SKM-1 treated with dmso at 0.1 percent for 144 hours (cell line): ENCODE results near the gene HCCS.

Experiments used
- DNase-seq: peaks from one replicate; lab custom pipeline; 2025; ENCODE audit not compliant: unreplicated experiment; lab: John Stamatoyannopoulos, UW

The HCCS gene

DNA sequence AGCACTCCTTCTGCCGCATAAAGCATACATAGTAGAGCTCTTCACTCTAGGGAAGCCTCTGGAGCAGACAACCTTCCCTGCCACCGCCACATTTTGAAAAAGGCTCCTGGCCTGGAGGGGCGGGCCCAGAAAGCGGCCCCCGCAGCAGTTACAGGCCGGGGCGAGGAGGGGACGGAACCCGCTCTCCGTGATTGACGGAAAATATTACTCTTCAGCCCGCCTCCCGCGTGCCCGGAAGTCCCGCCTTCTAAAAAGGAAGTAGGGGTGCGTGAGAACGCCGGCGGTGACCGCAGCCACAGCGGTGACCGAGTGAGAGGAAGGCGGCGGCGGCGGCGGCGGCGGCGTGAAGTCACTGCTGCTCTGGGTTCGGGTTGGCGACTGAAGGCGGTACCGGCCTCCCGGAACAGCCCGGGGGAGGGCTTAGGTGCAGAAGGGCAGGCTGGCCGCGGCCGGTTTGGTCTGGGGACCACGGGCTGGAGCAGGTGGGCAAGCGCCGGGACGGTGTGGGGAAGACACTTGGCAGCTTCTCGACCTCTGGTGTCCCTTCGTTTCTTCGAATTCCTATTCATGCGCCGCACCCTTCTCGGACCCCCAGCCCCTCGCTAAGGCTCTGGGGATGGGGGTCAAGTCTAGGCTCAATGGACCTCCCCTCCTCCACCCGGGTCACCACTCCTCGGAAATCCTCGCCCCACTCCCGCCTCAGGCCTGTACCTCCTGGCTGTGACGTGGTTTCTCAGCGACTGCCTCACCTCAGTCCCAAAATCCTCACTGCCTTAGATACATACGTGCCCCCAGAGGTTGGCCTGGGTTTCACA lies at the start of gene HCCS:
HCCS (plus strand) TSS at position 296 of the 815 bp plus-strand sequence. CDS start 729 bp downstream, outside the sequence.
- DNase-seq = peak; percentile 71

DNA sequence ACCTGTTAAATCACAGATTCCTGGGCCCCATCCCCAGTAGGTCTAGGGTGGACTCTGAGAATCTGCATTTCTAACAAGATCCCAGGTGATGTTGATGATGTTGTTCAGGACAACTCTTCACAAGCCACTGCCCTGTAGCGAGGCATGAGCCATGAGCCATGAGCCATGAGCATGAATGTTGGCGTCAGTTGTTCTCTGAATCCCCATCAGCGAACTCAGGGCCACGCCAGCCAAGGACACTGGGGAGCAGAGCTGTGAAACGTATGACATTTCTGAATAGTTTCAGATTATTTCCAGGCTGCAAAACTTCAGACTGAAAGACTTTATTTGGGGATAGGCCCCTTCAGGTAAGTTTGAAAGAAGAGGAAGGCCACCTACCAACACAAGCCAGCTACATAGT lies 46.9 kb upstream of the HCCS start:
- no peak for DNase-seq

DNA sequence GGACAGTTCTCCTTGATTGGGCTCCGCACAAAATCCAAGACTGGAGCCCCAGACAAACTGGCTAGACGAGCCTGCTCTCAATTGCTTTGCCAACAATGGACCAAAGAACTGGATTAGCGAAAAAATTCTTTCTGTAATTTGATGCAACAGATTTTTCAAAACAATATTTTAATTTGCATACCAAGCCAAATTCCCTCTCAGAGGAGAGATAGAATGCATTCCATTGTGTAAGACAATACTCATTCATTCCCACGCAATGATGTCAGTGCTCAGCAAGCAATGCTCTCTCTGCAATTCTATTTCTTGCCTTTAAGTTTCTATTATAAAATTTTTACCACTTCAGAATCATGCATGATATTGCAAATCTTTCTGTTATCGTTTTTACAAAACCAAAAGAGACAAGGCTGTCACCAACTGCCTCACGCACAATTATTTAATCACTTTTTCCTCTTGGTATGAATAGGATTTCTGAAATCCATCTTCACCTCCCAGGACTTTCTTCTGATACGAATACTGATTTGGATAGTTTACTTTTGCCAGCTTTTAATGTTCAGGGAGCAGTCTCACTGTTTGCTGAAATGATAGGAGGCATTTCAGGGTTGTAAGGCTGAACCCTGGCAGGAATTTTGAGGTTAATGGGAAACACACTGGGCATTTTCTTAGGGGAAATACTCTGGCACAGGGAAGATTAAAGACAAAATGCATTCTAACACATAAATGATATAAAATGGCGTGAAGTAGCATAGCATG lies 46.1 kb upstream of the HCCS start:
- DNase-seq = no peak

DNA sequence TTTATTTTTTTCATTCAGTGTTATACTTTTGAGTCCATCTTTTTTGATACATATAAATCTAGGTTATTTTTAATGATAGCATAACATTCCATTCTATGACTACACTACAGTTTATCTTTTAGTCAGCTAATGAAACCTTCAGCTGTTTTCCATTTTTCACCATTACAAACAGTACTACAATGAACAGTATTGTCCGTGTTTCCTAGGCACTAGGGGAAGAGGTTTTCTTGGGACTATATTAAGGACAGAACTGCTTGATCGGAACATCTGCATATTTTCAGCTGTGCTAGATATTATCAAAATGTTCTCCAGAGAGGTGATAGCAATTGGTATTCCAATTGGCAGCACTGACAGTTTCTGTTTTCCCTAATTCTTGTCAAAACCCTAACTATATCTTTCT lies 44.3 kb upstream of the HCCS start:
- no peak for DNase-seq

DNA sequence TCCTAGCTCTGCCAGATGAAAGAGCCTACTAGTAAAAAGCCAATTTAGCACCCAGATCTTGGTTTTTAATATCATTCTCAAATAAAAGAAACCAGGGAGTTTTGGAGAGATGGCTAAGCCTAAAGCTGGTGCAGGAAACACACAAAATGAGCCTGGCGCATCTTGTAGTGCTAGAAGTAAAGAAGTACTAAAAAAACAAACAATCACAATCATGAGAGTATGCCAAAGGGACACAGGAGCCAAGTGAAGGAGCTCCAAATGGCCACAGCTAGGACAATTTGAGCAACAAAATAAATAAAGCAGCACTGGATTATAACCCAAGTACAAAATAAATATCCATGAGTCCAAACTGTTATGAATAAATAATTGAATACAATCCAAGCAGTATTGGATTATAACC lies 37.8 kb upstream of the HCCS start:
- no peak for DNase-seq

DNA sequence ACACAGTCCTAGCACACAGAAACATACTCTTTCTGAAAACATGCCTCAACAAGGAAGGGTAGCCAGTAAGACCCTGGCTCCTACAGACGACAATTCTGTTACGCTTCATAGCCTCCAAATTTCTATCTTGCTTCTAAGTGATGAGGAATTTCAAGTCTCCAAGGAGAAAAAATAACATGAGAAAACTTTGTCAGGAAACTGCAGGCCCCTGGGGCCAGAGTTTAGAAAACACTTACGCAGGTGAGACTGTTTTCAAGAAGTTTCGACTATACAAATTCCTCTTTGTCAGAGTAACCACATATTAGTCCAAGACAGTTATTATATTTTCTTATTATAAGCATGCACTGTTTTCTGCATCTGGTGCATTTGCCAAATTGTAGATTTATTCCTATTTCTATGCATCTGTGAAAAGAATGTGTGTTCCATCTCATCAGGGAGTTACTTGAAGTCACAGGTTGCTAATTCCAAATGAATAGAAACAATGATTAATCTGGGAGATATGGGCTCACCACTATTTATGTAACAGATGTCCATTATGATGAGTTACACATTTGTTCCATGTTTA lies 30.3 kb upstream of the HCCS start:
- DNase-seq = no peak

DNA sequence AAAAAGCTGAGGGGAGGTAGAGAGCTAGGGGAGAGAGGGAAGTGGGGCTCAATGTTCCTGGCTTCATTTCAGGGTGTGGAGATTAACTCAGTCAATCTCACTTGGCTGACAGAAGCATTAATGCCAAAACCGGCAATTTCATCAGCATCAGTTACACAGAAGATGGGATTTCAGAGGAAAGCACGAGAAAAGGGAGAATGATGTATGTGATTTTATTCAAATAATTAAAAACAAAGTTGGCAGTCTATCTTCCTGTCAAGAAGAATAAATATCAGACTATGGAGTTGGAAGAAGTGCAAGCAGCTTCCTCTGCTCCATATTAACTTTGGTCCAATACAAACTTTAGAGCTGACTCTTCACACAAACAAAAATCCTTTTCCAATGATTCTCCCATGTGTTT lies 29.6 kb upstream of the HCCS start:
- DNase-seq = no peak

DNA sequence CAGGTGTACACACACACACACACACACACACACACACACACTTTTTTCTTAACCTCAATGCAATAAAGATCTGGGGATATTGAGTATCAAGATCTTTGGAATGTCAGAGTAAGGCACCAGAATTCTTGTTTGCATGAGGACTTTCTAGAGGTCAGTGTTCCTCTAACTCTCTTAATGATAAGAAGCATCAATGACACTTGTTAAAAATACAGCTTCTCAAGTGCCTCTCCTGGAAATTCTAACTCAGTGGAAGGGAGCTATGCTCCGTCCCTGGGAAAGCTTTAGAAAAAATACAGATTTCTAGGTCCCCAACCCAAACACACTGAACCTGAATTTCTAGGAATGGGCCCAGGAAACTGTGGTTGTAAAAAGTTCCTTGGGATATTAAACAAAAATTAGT lies 25.8 kb upstream of the HCCS start:
- no peak for DNase-seq

DNA sequence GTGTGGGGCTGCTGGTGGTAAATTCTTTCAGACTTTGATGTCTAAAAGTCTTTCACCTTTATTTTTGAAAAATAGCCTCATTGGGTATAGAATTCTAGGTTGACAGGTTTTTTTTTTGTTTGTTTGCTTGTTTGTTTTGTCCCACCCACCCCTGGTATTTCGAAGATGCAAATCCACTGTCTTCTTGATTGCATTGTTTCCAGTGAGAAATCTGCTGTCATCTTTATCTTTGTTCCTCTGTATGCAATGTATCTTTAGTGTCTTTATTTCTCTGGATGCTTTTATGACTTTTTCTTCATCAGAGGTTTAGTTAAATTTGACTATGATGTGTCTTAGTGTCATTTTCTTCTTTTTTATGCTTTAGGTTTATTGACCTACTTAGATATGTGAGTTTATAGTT lies 21.3 kb upstream of the HCCS start:
- DNase-seq = no peak

DNA sequence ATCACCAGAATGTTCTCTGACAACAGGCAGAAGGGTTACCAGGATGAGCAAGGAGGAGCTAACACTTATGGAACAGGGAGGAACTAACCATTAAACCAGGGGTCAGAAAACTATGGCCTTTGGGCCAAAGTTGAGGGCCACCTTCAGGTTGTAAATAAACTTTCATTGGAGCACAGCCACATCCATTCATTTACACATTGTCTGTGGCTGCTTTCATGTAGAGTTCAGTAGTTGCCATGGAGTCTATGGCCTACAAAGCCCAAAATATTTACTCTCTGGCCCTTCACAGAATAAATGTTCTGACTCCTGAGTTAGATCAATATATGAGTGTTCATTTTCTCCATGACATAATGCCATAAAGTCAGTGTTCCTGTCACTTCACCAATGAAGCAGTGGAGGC lies 13.2 kb upstream of the HCCS start:
- no peak for DNase-seq

DNA sequence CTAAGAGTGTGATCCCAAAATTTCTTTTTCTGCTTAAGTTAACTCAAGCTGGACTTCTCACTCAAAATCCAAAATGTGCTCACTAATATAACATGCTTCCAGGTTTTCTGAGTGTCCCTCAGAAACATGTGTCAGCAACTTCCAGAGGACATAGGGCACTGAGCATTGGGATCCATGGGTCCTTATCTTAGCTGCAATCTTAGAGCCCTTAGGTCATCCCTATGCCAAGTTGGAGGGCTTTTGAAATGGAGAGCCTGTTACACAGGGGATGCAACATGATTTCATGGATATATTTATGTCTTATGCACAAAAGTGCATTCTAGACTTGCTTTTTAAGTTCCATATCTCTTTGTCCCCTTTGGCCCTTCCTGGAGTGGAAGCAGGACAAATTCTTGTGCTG lies 11.7 kb upstream of the HCCS start:
- DNase-seq = no peak

DNA sequence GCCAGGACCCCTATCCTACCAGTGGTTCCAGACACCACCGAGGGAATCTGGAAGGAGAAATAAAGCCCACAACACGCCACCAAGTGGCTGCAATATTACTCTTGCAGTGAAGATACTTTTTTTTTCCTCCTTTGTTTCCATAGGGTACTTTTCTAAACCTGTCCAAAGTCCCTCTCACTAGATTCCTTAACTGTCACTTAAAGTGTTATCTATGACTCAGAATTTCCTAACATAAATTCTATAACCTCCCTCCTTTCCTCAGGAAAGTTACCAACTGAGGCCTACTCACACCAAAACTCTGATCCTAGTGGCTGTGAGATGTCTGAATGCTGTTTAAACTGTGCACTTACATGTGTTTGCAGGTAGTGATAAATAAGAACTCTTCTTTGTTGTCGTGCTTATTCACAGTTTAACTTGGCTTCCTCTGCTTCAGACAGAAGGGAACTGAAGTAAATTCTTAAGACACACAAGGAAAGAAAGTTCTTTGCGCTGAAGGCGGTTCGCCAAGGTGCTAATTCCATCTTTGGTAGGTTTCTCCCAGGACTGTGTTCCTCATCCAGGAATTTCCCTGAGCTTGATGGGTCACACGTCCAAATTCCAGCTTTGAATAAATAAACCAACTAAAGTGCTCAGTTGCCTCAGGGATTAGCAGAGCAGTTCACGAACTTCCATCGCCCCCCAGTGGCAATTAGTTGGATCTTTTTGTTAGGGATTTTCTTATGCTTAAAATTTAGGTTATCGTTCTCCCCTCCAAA lies 10.7 kb upstream of the HCCS start:
- DNase-seq = no peak

DNA sequence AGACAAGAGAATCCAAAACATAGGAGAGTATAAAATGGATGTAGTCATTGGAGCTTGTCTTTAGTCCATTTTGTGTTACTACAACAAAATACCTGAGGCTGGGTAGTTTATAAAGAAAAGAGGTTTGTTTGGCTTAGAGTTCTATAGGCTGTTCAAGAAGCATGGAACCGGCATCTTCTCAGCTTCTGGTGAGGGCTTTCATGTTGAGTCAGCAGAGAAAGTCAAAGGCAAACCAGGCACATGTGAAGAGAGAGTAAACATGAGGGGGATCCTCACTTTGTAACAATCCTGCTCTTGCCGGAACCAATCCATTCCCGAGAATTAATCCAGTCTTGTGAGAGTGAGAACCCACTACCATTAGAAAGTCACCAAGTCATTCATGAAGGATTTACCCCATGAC lies 8.1 kb upstream of the HCCS start:
- DNase-seq = no peak

DNA sequence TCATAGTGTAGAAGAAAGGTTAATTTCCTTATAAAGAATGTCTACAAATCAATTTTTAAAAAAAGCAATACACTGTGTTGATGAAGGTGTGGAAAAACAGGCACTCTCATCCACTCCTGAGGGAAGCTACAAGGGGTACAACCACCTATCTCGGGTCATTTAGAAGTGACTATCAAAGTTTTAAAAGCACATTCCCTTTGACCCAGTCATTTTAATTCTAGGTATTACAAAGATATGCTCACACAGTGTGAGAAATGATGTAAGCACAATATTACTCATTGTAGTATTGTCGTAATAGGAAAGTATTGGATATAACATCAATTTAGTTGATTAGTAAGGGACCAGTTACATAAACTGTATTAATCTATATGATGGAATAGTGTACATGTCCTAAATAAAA lies 7.4 kb upstream of the HCCS start:
- DNase-seq = no peak

DNA sequence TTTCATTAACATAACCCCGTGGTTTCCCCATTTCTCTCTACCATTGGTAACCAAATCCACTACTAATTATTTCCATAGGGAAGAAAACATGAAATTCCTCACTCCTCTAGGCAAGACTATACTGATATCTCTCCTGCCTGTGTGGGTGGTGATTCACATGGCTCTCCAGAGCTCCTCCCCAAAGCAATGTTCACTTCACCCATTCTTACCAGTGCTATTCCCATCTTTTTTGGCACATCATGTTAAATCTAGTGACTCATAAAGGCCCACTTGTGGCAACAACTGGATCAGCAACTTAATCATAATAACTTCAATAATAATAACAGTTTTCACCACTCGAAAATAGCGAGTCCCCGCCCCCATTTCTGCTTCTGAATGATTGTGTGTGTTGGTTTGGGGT lies 6.1 kb upstream of the HCCS start:
- no peak for DNase-seq

DNA sequence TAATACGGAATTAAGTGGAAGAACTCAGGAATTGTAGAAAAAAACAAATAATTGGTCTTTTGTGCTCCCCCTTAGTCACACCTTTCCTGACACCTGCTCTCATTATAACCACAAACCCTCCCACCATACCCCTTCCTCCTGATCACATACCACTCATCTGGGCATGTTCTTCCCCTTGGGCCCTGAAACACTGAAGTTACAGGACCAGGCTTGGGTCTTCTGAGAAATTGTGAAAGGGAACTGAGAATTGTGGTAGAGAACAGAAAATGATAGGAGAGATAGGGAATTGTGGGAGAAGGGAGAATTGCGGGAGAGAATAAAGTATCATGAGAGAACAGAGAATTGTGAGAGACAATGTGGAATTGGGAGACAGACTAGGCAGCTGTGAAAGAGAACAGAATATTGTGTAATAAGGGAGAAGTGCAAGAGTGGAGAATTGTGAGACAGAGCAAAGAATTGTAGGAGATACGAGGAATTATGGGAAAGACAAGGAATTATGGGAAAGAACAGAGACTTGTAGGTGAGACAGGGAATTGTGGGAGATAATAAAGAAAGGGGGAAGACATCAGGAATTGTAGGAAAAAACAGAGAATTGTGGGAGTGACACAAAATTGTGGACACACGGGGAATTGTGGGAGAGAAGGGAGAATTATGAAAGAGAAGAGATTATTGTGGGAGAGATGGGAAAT lies 2.7 kb upstream of the HCCS start:
- no peak for DNase-seq

DNA sequence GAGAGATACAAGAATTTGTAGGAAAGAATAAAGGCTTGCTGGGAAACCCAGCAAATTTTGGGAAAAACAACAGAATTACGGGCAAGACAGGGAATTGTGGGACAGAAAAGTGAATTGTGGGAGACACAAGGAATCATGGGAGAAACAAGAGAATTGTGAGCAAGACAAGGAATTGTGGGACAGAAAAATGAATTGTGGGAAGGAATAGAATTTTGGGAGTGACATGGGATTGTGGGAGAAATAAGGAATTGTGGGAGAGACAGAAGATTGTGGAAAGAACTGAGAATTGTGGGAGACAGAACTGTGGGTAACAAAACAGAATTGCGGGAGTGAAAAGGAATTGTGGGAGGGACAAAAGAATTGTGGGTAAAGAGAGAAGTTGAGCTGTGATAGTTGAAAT lies 1.2 kb upstream of the HCCS start:
- no peak for DNase-seq

DNA sequence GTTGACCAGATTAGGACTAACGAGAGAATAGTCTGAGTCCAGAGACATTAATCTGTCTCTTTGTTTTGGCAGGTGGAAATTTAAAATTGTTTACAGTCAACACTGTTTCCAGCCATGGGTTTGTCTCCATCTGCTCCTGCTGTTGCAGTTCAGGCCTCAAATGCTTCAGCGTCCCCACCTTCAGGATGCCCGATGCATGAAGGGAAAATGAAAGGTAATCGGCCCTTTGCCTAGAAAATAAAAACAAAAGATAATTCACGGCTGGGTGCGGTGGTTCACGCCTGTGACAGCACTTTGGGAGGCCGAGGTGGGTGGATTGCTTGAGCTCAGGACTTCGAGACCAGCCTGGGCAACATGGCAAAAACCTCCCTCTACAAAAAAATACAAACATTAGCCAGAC lies 815 bp downstream of the HCCS start:
- no peak for DNase-seq

DNA sequence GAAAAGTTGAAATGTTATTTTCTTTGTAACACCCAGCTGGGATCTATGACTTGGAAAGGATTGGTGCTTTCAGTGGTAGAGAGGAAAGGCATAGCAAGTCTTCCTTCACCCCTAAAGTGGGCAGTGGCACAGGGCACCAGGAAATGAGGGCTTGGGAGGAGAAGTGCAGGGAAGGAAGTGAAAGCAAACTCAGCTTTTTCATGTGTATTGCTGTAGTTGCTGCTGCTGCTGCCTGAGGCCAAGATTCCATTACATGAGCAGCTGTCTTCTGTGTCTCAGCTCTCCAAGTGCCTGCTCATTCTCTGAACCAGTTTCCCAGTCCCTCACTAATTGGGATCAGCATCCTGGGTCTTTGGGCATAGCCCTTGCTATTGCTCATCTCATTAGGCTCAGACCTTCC lies 2.6 kb downstream of the HCCS start:
- no peak for DNase-seq

DNA sequence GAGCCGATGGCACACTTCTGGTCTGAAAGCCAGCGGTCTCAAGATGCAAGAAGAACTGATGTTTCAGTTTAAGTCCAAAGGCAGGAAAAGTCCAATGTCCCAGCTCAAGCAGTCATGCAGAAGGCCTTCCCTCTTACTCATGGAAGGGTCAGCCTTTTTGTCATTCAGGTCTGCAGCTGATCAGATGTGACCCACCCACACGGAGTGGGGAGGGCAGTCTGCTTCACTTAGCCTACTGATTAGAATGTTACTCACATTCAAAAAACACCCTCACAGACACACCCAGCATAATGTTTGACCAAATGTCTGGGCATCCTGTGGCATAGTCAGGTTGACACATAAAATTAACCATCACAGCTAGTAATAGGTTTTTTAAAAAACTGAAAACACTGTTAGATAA lies 6.6 kb downstream of the HCCS start:
- no peak for DNase-seq
